HG03097 (cell line): Measurements from ENCODE around the gene NKD2.
"Not testable (repeated sequence)": the region's sequence is repeated elsewhere in the genome, so short reads cannot be mapped to it uniquely, and the experiment has no call there.

Experiments
- ATAC-seq: cut with Tn5 transposase; IDR thresholded peaks from one replicate; pipeline ENCODE4 v1.9.1; 2021; ENCODE audit not compliant: unreplicated experiment, low FRiP score

Gene NKD2

GRCh38 chr5:1081519-1081918, 72.9 kb downstream of the NKD2 start:
- no peak for ATAC-seq

GRCh38 chr5:1083026-1083425, 74.4 kb downstream of the NKD2 start:
- ATAC-seq, result not testable (repeated sequence)

GRCh38 chr5:1083823-1084605, 75.4 kb downstream of the NKD2 start:
- ATAC-seq, result no peak

- ATAC-seq, result no peak
Measured at GRCh38 chr5:1085391-1085790, 76.8 kb downstream of the NKD2 start.

GRCh38 chr5:1086137-1086536, 77.5 kb downstream of the NKD2 start:
- no peak for ATAC-seq

- no peak for ATAC-seq
Measured at GRCh38 chr5:1086871-1087270, 78.3 kb downstream of the NKD2 start.

- no peak for ATAC-seq
Measured at GRCh38 chr5:1087428-1087827, 78.8 kb downstream of the NKD2 start.

GRCh38 chr5:1088031-1088430, 79.4 kb downstream of the NKD2 start:
- no peak for ATAC-seq
